GM19397 (cell line): Measurements from ENCODE around the gene TNRC18.

Source experiments
- ATAC-seq: cut with Tn5 transposase; IDR thresholded peaks from one replicate; pipeline ENCODE4 v1.9.1; 2021; ENCODE audit warnings: mild to moderate bottlenecking, moderate library complexity; ENCODE audit not compliant: unreplicated experiment

The TNRC18 gene

DNA sequence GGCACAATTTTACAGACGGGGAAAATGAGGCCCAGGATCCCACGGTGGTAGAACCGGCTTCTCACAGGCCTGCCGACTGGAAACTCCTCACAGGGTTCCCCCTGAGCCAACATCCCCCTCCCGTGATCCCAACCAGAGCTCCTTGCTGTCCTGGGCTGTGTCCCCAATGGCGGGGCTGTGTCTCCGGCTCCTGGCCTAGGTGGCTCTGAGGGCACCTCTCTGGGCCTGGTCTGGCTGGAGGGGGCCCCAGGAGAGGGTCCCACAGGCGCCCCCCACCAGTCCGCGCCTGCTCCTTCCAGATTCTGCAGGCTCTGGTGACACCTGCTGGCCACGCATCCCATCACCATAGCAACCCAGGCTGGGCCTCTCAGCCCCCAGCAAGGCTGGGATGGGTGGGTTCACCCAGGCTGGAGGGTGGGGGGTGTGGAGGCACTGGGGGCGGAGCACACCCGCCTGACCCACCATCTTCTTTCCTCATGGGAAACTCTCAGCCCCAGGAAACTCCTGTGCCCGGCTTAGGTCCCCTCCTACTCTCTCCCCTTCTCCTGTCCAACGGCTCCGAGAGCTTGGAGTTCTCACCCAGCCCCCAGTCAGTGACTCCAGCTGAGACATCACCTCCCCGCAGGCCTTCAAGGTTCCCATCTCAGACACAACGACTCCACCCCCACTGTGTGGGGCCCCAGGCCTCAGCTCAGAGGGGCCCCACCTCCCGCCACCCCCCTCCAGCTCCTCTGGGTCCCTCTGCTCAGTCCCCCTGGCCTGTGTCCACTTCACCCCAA, 27.1 kb upstream of the TNRC18 start:
- ATAC-seq = no peak

DNA sequence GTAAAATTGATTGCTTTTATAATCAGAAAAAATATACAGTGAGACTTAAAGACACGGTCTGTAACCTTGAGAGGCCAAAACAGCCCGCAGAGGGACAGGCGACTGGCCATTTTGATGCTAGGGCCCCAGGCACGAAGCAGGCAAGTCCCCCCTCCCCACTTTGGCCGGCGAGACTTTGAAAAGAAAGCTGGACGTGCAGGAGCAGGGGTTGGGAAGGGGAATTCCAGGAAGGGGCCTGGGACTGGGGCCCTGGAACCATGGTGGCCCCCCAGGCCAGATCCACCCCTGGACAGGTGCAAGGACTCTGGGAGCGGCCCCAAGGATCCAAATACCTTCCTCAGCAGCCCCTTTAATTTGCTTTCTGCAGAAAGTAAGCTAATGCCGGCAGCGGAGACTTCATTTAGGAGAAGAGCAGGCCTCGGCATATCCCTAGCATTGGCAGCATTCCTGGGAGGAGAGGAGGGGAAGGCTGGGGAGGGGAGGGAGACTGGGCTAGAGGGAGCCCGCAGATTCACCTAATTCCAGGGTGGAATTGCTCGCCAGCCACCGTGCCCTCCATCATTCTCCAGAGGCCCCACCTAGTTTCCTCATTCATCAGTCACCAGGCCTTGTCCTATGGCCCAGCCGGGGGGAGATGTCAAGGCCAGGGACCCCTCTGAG, 24.9 kb upstream of the TNRC18 start:
- no peak for ATAC-seq

DNA sequence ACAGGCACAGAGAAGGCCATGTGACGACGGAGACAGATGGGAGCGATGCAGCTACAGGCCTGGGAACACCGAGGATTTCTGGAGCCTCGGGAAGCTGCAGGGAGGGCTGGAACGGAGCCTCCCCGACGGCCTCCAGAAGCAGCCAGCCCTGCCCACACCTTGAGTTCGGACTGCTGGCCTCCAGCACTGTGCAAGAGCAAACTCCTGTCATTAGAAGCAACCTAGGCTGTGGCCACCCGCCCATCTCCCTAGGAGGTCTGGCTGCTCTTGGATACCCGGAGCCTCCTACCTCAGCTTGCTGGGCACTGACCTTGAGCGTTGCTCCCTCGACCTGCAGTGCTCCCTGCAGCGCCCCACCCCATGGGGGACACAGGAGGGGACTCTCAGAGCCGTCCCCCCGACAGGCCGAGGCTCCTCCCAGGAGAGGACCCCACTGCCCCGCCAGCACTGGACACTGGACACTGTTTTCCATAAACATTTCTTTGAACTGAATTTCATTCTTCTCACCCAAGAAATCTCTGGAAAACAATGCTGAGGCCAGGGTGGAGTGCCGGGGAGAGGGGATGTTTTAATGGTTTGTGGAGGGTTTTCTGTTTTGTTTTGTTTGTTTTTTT, 22.5 kb upstream of the TNRC18 start:
- ATAC-seq = no peak

DNA sequence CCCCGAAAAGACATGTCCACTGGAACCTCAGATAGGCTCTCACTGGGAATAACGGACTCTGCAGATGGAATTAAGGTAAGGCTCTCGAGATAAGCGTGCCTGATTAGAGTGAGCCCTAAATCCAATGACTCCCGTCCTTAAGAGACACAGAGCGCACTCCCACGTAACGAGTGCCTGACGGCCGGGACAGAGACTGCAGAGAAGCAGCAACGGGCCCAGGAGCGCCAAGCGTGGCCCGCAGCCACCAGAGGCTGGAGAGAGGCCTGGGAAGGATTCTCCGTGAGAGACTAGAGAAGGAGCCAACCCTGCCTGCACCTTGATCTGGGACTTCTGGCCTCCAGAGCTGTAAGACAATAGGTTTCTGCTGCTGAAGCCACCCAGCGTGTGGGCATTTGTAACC, 20.0 kb upstream of the TNRC18 start:
- ATAC-seq = no peak

DNA sequence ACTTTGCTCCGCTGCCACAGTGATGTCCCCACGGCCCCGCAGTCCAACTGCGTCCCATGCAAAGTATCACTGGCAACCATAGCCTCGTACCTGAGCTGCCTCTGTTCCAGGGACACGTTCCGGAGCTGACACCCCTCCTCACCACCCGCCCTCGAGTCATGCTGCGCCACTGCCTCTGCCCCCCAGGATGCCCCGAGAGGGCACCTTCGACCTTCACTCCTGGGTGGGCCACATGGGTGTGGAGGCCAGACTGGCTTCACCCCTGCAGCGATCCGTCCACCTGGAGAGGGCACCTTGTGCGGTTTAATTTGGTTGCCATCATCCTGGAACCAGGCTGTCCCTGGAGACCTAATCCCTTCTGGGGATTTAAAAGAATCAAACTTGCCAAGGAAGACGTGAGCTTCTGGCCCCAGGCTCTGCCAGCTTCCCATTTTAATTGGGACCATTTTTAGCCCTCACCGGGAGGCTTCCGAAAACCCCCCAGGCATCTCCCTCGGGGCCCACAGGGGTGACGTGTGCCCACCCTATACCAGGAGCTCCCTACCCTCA, 19.2 kb upstream of the TNRC18 start:
- no peak for ATAC-seq

DNA sequence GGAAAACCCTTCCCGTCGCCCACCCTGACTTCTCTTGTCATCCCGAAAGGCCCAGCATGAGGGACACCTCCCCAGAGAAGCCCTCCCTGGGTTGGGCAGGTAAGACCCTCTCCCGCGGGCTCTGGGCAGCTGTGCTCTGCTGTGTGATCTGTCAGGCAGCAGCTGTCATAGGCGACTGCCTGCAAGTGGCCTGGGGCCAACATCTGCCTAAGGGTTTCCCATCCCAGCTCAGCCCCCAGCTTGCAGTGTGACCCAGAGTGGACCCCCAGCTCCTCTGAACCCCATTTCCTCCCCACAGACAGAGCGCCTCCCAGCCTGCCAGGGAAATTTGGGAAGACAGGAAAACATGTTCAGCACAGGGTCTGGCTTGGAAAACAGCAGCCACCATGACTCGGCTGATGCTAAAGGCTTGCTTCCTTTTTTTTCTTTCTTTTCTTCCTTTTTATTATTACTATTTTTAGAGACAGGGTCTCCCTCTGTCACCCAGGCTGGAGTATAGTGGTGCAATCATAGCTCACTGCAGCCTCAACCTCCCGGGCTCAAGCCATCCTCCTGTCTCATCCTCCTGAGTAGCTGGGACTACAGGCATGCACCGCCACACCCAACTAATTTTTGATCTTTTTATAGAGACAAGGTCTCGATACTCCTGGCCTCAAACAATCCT, 18.3 kb upstream of the TNRC18 start:
- ATAC-seq = no peak

DNA sequence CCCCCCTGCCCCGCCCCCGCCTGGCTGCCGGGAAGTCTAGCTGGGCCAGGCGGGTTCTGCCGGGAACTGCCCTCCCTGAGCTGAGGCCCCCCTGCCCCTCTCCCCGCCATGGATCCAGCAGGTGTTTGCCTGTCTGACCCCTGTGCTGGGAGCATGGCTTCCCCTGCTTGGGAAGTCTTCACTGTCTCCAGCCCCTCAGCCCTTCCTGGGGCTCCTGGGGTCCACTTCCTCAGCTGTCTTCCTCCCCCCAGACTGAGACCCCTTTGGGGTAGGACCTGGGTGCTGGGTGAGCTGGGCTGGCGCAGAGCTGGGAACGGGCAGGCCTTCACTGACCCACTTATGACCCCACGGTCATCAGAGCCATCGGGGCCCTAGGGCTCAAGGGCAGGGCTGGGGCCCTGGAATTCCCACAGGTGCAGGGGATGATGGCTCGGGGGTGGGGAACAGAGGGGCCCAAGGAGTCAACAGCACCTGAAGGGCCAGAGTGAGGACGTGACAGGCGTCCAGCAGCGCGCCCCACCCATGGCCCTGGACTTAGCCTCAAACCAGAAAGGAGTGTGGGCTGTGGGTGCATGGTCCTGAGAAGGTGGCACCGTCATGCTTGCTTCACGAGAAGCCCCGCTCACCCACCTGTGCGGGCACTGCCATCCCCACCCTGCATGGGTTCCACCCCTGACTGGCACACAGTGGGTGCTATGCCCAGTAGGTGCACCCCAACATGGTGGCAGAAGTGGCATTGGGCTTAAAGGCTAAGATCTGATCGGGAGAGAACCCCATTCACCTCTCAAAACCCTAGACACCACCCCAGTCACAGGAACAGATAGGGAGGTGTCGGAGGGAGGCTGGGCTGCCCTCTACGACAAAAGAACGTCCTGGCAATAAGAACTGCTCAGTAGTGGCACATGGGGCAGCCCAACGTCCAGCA, 16.2 kb upstream of the TNRC18 start:
- no peak for ATAC-seq

DNA sequence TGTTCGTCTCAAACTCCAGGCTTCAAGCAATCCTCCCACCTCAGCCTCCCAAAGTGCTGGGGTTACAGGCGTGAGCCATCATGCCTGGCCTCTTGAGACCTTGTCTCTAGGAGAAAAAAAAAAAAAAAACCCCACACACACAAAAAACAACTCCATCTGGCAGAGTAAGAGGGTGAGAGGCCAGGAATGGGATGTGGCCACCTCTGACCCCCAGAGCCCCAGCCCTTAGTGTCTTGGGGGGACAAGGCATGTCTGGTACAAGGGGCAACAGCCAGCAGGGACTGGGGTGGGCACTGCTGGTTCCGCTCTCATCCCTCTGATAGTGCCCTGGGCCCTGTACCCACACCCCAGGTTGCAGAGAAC, 15.6 kb upstream of the TNRC18 start:
- ATAC-seq = no peak

DNA sequence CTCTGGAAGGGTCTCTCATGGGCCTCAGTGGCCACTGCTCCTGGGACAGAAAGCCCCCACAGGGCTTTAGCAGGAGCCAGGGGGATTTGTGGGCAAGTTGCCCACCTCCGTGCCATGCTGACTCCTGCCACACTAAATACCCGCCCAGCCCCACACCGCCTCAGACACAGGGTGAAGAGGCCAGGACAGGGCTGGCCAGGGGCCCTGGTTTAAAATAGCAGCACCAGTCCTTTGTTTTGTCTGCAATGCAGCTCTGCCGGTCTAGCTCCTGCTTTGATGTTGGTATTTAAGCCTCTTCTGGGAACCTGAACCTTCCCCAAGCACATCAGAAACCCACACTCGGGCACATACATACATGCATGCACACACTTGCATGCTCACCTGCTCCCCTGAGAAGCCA, 14.4 kb upstream of the TNRC18 start:
- ATAC-seq = no peak

DNA sequence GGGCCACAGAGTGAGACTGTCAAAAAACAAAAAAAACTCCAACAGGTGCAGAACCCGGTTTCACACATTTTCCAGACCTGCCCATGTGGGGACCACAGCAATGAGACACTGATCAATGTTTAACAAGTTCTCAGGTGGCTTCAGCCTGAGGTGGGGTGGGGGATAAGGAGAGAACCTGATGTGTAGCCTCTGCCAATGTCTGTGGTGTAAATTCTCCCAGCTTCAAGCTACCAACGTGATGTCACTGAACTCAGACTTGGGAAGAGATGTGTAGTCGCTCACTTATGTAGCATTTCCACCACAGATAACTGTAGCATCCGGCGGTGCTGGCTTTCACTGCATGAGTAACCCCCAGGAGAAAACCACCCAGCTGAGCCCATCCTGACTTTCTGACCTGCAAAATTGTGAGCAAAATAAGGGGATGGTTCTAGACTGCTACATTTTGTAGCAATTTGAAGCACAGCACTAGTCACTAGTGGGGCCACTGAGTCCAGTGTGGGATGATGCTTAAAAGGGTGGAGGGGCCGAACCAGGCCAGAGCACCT, 13.8 kb upstream of the TNRC18 start:
- ATAC-seq = no peak

DNA sequence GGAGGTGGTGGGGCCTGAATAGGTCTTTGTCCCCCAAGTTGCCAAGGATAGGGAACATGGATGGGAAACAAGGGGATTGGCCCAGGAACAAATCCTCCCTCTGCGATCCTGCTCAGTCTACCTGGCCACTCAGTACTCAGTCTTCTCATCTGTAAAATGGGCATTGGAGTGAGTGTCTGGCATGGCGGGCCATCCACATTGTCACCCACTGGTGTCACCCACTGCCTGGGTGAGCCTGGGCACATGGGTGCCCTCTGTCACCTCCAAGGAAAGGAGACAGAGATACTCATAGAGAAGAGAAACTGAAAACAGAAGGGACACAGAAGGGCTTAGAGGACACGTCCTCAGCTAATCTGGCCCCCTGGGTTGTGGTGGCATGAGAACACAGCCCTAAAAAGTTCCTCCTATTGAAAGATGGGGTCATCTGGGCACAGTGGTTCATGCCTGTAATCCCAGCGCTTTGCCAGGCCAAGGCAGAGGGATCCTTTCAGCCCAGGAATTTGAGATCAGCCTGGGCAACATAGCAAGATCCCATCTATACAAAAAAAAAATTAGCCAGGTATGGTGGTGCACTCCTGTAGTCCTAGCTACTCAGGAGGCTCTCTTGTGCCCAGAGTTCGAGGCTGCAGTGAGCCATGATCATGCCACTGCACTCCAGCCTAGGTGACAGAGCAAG, 12.5 kb upstream of the TNRC18 start:
- no peak for ATAC-seq

DNA sequence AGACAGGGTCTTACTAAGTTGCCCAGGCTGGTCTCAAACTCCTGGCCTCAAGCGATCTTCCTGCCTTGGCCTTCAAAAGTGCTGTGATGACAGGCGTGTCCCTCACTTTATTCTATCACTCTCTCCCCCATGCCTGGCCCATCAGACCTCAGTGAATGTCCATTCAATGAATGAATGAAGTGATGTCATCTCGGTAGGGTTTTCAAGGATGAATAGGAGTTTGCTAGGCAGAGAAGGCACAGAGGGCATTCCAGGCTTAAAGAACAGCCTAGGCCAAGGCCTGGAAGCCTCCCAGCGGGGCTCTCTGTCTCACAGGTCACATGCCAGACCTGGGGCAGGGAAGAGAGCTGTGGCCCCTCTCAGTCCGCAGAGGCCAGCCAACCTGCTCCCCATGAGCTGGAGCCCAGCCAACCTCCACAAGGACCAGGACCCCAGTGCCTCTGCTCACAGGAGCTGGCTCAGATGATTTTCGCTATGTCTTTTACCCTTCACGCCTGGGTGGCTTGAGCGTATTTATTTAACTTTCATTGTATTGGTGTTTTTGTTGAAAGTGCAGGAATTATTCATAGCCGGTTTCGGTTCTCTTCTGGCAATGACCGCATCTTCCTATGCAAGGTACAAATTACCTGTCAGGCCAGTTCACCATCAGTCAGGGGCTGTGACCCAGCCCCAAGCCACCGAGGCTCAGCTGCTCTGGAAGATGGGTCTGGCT, 11.8 kb upstream of the TNRC18 start:
- no peak for ATAC-seq

DNA sequence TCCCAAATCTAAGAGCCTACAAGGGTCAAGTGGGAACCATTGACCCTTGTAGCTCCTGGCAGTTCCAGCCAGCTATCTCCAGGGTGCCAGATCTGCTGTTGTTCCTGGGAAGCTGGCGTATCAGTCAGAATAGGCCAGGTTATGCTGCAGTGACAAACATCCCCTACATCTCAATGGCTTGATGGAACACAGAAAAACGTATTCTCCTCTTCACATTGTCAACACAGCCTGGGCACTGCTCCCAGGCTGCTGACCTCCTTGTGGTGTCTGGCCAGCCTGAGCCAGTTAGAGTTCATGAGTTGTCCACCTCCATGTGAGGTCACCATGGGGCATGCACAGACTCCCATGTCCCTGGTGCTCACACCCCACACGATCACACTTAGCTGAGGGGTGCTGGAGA, 9.5 kb upstream of the TNRC18 start:
- ATAC-seq = no peak

DNA sequence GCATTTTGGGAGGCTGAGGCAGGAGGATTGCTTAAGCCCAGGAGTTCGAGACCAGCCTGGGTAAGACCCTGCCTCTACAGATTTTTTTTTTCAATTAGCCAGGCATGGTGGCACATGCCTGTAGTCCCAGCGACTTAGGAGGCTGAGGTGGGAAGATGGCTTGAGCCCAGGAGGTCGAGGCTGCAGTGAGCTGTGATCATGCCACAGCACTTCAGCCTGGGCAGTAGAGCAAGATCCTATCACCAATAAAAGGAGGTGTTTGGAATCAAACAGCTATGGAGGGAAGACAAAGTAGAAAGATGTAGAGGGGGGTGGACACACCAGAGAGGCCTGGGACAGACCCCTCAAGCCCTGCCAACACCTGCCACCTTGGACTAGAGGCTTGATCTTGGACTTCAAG, 9.1 kb upstream of the TNRC18 start:
- ATAC-seq = no peak

DNA sequence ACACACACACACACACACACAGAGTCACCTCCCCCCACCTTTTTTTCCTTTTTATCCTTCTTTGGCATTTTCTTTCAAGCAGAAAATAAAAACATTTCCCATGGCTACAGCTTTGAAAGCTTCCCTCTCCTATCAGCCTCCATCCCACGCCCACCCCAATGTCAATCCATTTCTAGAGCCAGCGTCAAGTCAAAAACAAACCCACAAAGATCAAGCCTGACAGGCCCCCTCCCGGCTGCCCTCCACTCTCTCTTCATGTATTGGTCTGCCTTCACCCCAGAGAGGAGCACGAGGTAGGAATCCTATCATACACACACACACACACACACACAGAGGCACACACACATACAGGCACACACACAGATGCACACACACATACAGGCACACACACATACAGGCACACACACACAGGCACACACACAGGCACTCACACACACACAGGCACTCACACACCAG, 8.0 kb upstream of the TNRC18 start:
- ATAC-seq = no peak

DNA sequence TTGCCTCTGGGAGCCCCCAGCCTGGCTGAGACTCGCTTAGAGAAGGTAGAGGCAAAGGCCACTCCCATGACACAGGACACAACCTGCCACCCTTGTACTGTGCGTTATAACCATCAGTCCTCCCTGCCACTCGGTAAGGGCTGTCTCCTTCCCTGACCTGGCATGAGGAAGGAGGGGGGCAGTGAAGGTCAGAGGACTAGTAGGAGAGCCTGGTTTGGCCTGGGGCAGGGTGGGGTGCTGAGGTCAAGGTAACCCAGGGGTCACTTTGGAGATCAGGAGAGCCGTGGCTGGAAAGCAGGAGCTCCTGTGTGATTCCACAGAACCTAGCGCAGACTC, 6.9 kb upstream of the TNRC18 start:
- no peak for ATAC-seq

DNA sequence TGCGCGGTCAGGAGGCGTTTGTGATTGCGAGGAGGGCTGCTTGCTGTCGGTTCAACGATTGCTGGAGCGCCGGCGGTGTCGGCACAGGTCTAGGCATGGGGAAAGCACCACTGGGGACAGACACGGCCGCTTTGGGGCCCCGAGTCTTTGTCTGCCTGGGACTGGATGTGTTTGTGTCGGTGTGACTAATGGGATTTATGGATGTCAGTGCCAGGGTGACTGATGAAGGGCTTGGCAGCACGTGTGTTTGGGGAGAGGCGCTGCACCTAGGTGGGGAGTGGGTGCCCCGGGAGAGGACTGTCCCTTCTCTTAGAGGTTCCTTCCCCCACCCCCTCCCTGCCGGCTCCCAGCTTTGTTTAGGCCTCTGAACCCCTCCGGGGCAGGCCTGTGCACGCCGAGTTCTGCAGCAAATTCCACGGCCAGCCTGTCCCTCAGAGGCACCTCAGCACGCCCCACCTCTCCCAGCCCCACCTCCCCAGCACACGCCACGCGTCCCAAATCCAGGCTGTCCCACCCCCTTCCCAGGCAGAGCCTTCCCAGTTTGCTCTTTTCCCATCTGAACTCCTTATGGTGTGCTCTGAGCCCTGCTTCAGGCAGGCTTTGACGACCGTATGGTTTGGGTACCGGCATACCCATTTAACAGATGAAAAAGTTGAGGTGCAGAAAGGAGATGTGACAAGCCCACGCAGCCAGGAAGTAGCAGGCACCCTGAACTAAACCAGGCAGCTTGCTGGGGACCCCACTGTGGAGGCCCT, 6.4 kb upstream of the TNRC18 start:
- no peak for ATAC-seq

DNA sequence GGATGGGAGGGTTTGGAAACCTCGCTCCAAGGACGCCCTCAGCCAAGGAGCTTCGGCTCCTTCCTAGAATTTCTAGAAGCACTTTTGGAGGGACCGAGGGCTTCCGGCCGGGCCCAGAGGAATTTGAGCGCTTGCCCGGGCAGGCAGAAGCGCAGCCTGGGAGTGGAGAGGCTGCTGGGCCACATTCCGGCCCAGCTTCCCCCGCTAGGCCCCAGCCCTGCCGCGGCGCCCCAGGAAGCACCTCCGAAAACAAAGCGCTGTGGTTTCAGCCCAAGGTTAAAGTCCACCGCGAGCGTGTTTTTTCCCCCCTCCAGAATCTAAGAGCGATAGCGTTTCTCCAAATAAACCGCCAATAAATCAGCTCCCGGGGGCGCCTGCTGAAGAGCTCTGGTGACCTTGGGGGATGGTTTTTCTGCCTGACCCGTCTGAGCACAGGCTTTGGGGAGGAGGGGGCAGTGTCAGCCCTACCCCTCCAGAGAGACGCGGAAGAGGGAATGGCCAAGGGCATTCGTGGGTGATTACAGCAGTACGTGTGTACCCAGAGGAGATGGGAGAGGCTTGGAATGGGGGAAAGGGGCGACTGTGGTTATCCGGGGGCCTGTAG, 5.7 kb upstream of the TNRC18 start:
- ATAC-seq = no peak
